Kidney (tissue), 14 donors: Measurements from ENCODE around the gene TP53I11. TPM values are rescaled to one million over a fixed set of nuclear protein-coding genes. Genes with fewer than 3 reads are reported as not detected.

Experiments
- DNase-seq, 5 donors: peaks; one replicate each; pipeline ENCODE4 v3.0.0-alpha.2; 2013 to 2020
- FAIRE-seq: peaks from 2 replicates; lab custom pipeline; 2012; peaks lifted over from hg19 to GRCh38; lab: Jason Lieb, UNC
- H3K27ac ChIP-seq, 2 donors: one replicate each; pipeline ENCODE4 v1.7.0; 2013; ENCODE audit warnings: low read depth in 2 of 2, low read length in 2 of 2, inconsistent platforms in 1 of 2
- H3K27me3 ChIP-seq: one replicate; pipeline ENCODE4 v1.7.1; 2013; ENCODE audit warnings: low read length, inconsistent platforms; ENCODE audit not compliant: control insufficient read depth, insufficient read depth
- H3K36me3 ChIP-seq, 3 donors: one replicate each; pipeline versions ENCODE4 v1.7.0 to v1.7.1; 2013; ENCODE audit warnings: low read length in 3 of 3, control low read depth in 1 of 3, inconsistent platforms in 1 of 3; ENCODE audit not compliant: insufficient read depth in 3 of 3, control insufficient read depth in 2 of 3
- H3K4me1 ChIP-seq, 3 donors: one replicate each; pipeline versions ENCODE4 v1.7.0 to v1.7.1; 2013; ENCODE audit warnings: low read length in 3 of 3, inconsistent platforms in 1 of 3, low read depth in 1 of 3; ENCODE audit not compliant: control insufficient read depth in 2 of 3, insufficient read depth in 2 of 3
- H3K4me3 ChIP-seq, 3 donors: one replicate each; pipeline versions ENCODE4 v1.7.0 to v1.8.1; 2013; ENCODE audit warnings: low read length in 3 of 3, control low read depth in 1 of 3, inconsistent platforms in 1 of 3
- H3K9ac ChIP-seq, 3 donors: one replicate each; pipeline versions ENCODE4 v1.7.0 to v1.7.1; 2013; ENCODE audit warnings: low read length in 3 of 3, control low read depth in 1 of 3, inconsistent platforms in 1 of 3
- H3K9me3 ChIP-seq, 3 donors: one replicate each; pipeline versions ENCODE4 v1.7.0 to v1.7.1; 2013; ENCODE audit warnings: low read length in 3 of 3, control low read depth in 1 of 3, inconsistent platforms in 1 of 3; ENCODE audit not compliant: control insufficient read depth in 2 of 3, insufficient read depth in 1 of 3
- CTCF ChIP-seq: IDR thresholded peaks from 3 replicates; pipeline ENCODE4 v1.5.1; 2012; ENCODE audit warnings: mild to moderate bottlenecking, moderate library complexity, borderline replicate concordance; ENCODE audit not compliant: insufficient read depth; ENCODE audit errors: extremely low read depth
- intact Hi-C: fragments of 100-400 bp; cut with DNase I; formaldehyde crosslinking; loops from one replicate; pipeline ENCODE4 v1.11.1; 2022
- polyA plus RNA-seq: library from polyadenylated mRNA; stranded (reverse); fragments of 350-450 nt; fragmentation: Illumina TruSeq; extraction: RNeasy Lipid Tissue Mini Kit (QIAGEN cat#74804); gene quantifications from one replicate; pipeline ENCODE4 v1.2.3, GENCODE V29; 2014; ENCODE audit warnings: low read depth, low replicate concordance; ENCODE audit not compliant: insufficient read depth
- total RNA-seq: library from RNA; stranded (reverse); fragmentation: NEBNext Ultra II Directional; extraction: Animal tissue kit (Norgen Biotek cat#: 25700); gene quantifications from one replicate; pipeline ENCODE4 v1.2.1, GENCODE V29; 2021
- donor health status: control.
- donor health status: control.
- donor health status: control.
- donor health status: control.
- donor health status: control.
- donor health status: DM: yes; HTN: yes; CAD: no.
- donor health status: Normal renal cell carcinoma (clear cell type).

Gene TP53I11
- total and polyA plus RNA-seq, 2 donors from 2014 or later: 25.7 to 35.3 TPM

GRCh38 chr11:44947114-44947513, 3.6 kb downstream of the TP53I11 start:
- Histone ChIP-seq H3K36me3 (no peaks in the 10 kb centered on the region), H3K4me1 (peaks cover 0 to 15% (median 5%) of the 10 kb centered on the region in 3 donors), H3K27ac (peak overlapping the region in 1 of 2 donors; percentile 52), H3K27me3 (no peaks in the 10 kb centered on the region), H3K9ac (no peak overlapping the region), H3K9me3 (no peaks in the 10 kb centered on the region), H3K4me3 (no peak overlapping the region)
- TF ChIP-seq CTCF: no peak
- intact Hi-C loops: no loop called here
- FAIRE-seq (no peak), DNase-seq (peak in 1 of 5 donors; percentile 49)

- H3K4me3 ChIP-seq: no peak overlapping the region
- H3K9ac ChIP-seq: no peak overlapping the region
- TF ChIP-seq CTCF: no peak
- H3K9me3 ChIP-seq: no peaks in the 10 kb centered on the region
- intact Hi-C loops: no loop called here
- H3K4me1 ChIP-seq: peaks cover 0 to 17% (median 5%) of the 10 kb centered on the region in 3 donors
- no peaks in the 10 kb centered on the region for H3K36me3 ChIP-seq
- FAIRE-seq (no peak), DNase-seq (peak in 1 of 5 donors; percentile 35)
- H3K27me3 ChIP-seq: no peaks in the 10 kb centered on the region
- H3K27ac ChIP-seq: no peak overlapping the region
These were observed 4.4 kb downstream of the TP53I11 start for GRCh38 chr11:44946263-44946662.

GRCh38 chr11:44945666-44946065, 5.0 kb downstream of the TP53I11 start:
- Histone ChIP-seq H3K9me3 (no peaks in the 10 kb centered on the region), H3K9ac (no peak overlapping the region), H3K4me3 (no peak overlapping the region), H3K4me1 (peaks cover 0 to 17% (median 5%) of the 10 kb centered on the region in 3 donors), H3K27me3 (no peaks in the 10 kb centered on the region), H3K27ac (no peak overlapping the region), H3K36me3 (no peaks in the 10 kb centered on the region)
- DNase-seq: peak in 1 of 5 donors; percentile 40
- no peak for TF ChIP-seq CTCF
- FAIRE-seq: no peak
- intact Hi-C loops: no loop called here

- DNase-seq (no peak), FAIRE-seq (no peak)
- Histone ChIP-seq H3K4me1 (peaks cover 0 to 18% (median 9%) of the 10 kb centered on the region in 3 donors), H3K9me3 (no peaks in the 10 kb centered on the region), H3K9ac (no peak overlapping the region), H3K4me3 (no peak overlapping the region), H3K27ac (no peak overlapping the region), H3K36me3 (no peaks in the 10 kb centered on the region), H3K27me3 (no peaks in the 10 kb centered on the region)
- intact Hi-C loops: no loop called here
- no peak for TF ChIP-seq CTCF
These were observed 5.8 kb downstream of the TP53I11 start for GRCh38 chr11:44944853-44945235.
